CD4-positive, alpha-beta T cell treated with Interferon gamma for 1 hour (primary cell): Measurements from ENCODE around the gene UNCX.
"Not testable (repeated sequence)": the region's sequence is repeated elsewhere in the genome, so short reads cannot be mapped to it uniquely, and the experiment has no call there.

Experiments
- DNase-seq: peaks from one replicate; pipeline ENCODE4 v3.0.0-alpha.2; 2020

UNCX gene

DNA sequence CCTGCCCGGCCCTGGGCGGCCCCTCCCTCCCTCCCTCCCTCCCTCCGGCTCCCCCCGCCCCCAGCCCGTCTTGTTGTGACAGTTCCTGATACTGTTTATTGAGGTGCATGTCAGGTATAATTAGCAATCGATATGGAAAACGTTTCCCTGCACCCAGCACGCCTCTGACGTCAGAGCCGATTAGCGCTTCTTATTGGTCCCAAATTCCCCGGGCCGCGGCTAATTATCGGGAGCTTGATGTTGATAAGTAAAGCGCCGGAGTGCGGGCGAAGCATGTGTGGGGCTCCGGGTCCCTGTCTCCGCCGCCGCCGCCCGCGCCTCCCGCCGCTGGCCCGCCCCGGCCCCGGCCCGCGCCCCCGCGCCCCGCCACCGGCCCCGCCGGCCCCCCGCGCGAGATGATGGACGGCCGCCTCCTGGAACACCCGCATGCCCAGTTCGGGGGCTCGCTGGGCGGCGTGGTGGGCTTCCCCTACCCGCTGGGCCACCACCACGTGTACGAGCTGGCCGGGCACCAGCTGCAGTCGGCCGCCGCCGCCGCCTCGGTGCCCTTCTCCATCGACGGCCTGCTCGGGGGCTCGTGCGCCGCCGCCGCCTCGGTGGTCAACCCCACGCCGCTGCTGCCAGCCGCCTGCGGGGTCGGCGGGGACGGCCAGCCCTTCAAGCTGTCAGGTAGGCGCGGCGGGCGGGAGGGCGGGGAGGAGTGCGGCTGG lies at the start of gene UNCX:
TSS of gene UNCX (plus strand) at position 250 of the 710 bp plus-strand sequence. CDS start at position 396, 146 bp downstream.
- no peak for DNase-seq

DNA sequence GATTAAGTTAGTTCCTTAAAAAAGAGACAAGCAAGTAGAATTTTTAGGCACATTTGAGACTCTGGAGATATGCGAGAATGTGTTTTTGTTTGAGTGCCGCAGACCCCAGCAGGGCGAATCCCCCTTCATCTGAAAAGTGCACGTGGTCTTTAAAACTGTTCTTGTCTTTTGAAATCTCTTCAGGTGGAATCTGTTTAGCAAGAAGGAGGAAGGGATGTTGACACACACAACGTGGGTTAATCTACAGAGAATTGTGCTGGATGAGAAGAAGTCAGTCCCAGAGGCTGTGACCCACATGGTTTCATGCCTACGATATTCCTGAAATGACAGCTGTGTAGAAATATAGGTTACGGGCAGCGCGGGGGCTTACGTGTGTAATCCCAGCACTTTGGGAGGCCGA lies 45.5 kb upstream of the UNCX start:
- no peak for DNase-seq

DNA sequence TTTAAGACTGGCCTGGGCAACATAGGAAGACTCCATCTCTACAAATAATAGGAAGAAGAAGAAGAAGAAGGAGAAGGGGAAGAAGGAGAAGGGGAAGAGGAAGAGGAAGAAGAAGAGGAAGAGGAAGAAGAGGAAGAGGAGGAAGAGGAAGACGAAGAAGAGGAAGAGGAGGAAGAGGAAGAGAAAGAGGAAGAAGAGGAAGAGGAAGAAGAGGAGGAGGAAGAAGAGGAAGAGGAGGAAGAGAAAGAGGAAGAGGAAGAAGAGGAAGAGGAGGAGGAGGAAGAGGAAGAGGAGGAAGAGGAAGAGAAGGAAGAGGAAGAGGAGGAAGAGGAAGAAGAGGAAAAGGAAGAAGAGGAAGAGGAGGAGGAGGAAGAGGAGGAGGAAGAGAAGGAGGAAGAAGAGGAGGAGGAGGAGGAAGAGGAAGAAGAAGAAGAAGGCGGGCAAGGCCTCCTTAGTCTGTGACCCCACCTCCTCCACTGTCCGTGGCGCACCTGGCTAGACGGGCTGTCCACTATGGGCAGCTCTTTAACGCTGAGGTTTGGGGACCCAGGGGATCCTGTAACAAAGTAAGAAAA lies 43.9 kb upstream of the UNCX start:
- no peak for DNase-seq

DNA sequence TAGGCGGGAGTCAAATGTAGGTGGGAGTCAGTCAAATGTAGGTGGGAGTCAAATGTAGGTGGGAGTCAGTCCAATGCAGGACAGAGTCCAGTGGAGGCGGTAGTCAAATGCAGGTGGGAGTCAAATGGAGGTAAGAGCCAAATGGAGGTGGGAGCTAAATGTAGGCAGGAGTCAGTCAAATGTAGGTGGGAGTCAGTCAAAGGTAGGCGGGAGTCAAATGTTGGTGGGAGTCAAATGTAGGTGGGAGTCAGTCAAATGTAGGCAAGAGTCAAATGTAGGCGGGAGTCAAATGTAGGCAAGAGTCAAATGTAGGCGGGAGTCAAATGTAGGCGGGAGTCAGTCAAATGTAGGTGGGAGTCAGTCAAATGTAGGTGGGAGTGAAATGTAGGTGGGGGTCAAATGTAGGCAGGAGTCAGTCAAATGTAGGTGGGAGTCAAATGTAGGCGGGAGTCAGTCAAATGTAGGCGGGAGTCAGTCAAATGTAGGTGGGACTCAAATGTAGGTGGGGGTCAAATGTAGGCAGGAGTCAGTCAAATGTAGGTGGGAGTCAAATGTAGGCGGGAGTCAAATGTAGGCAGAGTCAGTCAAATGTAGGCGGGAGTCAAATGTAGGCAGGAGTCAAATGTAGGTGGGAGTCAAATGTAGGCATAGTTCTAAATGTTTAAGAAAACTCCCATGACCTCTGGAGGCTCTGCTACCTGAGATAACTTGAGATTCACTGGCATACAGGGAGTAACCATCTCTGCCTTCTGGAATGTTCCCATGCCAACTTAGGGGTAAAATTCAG lies 42.5 kb upstream of the UNCX start:
- no peak for DNase-seq

DNA sequence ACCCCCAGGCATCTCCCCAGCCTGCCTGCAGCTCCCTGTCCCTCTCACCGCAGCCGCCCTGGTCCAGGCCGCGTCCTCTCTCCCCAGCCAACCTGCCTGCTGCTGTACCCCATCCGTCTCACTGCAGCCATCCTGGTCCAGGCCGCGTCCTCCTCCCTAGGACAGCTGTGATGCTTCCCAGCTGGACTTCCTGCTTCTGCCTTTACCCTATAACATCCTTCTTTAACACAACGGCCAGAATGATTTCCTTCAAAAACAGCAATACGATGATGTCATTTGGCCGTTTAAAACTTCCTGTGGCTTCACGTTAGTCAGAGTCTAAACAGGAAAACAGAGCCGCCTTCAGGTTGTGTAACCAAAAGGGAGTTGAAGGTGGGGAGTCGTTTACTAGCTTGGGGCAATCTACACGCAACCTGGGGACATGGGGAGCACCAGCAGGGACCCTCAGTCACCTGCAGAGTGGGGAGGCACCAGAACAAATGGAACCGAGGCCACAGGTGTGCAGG lies 40.4 kb upstream of the UNCX start:
- no peak for DNase-seq

DNA sequence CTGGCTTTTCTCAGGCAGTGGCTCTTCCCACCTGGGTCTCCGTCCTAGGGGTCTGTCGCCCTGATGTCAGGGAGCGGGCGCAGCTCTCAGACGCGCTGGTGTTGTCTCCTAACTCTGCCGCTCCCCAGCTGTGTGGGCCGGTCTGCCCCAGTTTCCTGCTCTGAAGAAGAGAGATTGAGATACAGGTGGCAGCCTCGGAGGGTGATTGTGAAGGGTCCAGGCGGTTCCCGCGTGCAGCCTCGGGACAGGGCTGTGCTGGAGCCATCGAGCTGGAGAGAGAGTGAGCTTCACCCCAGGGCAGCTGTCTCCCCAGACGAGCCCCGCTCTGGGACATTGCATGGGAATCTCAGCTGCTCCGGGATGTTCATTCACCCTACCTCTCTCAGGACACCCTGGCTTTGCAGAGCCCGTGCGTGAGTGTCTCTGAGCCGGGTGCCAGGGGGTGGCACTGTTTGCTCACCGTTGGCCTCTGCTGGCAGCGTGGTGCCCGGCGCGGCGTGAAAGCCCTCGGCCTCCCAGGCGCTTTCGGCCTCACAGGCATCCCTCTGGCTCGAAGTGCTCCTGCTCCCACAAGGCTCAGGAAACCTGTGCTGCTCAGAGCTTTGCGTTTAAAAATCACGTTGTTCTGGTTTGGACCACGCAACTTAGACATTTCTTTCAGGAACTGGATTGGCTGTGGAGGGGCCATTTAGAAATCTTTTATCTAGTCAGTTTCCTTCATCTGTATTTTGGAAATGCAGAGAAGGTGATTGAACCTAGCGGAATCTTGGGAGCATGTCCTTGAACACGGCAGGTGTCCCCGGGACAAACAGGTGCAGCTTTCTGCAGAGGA lies 38.9 kb upstream of the UNCX start:
- DNase-seq: no peak

DNA sequence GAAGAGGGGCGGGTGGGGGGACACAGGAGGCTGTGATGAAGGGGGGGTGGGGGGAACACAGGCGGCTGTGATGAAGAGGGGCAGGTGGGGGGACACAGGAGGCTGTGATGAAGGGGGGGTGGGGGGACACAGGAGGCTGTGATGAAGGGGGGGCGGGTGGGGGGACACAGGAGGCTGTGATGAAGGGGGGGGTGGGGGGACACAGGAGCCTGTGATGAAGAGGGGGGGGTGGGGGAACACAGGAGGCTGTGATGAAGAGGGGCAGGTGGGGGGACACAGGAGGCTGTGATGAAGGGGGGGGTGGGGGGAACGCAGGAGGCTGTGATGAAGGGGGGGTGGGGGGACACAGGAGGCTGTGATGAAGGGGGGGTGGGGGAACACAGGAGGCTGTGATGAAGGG lies 36.2 kb upstream of the UNCX start:
- DNase-seq: not testable (repeated sequence)

DNA sequence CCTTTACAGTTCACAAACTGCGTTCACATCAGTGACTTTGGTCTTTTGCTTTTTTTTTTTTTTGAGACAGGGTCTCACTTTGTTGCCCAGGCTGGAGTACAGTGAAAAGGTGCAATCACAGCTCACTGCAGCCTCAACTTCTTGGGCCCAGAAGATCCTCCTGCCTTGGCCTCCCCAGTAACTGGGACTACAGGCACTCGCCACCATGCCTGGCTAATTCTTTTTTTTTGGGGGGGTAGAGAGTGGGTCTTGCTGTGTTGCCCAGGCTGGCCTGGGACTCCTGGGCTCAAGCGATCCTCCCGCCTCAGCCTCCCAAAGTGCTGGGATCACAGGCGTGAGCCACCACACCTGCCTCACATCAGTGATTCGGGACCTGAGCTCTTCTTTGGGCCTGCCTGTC lies 35.7 kb upstream of the UNCX start:
- no peak for DNase-seq

DNA sequence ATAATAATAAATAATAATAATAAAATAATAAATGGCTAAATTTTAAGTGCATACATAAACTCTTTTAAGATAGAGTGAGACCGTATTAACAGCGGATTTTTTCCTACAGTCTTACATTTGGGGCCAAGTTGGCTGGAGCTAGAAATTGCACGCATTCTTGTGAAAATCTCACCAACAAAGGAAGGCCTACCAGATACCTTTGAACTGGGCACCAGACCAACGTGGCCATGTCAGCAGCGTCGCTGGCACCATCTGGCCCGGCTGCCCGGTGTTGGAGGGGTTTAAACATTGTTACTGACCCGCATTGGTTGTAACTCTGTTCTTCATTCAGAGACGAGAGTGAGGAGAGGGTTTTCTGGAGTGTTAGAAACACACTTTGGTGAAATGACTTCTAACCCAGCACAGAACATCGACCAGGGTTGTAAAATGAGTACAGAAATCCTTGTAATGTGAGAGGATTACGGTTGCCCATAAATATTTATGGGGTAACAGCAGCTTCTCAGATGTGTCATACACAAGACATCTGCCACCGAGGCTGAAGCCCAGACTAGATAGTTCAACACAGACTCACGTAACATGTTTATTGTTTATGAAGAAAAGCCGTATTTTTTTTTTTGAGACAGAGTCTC lies 34.6 kb upstream of the UNCX start:
- DNase-seq: no peak

DNA sequence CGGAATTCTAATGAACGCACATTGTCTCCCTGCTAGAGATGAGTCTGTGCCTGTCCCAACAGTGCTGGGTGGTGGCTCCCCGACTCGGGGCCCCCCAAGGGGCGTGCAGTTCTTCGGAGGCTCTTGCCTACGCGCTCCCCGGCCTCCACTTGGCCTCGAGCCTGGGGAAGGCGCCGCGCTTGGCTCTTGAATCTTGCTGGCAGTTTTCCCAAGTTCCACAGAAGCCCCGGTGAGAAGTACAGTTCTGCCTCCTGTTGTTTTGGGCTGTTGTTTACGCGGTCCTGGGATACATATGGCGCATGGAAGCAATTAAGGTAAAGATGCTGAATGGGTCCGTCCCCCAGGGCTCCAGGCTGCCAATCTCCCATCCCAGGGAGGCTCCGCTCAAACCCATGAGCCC lies 32.6 kb upstream of the UNCX start:
- DNase-seq: no peak

DNA sequence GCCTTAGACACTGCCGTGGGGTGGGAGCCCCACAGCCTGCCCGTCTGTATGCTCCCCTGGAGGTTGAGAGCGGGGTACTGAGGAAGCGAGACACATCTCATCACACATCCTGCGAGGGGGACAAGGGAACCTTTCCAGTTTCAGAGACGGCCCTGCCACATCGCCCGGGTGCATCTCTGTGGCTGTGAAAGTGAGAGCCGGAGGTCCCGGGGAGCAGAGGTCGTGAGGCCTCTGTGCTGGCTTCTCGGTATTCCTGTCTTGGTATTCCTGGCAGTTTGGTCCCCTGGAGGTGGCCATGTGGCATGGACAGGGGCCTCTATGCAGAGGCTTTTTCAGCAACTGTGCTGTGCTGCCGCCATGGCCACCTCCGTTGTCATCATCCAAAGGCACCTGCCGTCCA lies 30.8 kb upstream of the UNCX start:
- DNase-seq: no peak

DNA sequence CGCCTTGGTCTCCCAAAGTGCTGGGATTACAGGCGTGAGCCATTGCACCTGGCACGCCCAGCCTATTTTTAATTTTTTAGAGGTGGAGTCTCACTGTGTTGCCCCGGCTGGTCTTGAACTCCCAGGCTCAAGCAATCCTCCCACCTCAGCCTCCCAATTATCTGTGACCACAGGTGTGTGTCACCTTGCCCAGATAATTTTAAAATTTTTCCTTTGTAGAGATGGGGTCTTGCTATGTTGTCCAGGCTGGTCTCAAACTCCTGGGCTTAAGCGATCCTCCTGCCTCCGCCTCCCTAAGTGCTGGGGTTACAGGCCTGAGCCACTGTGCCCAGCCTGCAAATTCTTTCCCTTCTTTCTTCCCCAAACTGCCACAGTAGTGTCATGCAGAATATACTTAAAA lies 29.8 kb upstream of the UNCX start:
- DNase-seq: not testable (repeated sequence)

DNA sequence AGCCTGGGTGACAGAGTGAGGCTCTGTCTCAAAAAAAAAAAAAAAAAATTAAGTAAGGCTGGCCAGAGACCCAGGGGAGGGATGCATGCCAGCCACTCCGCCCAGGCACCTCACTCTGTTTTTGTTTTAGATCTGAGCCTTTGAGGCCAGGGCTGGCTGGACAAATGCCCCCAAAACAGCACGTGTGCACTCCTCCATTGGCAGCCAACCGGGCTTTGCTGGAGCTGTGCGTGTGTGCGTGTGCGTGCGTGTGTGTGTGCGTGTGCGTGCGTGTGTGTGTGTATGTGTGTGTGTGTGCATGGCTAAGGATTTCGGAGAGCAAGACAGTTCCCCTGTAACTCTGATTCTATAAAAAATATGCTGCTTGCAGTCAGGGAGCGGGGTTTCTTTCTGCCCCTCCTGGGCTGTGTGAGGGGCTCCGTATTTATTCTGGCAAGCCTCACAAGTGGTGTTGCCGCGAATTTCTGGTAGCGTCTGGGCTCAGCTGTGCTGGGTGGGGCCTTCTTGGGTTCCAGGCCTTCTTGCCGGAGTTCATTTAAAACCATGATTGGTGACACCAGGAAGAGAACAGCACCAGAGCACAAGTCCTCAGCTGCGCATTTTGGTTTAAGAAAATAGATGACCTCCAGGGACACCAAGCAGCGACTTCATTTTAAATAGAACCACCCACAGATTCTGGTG lies 28.1 kb upstream of the UNCX start:
- DNase-seq: no peak

DNA sequence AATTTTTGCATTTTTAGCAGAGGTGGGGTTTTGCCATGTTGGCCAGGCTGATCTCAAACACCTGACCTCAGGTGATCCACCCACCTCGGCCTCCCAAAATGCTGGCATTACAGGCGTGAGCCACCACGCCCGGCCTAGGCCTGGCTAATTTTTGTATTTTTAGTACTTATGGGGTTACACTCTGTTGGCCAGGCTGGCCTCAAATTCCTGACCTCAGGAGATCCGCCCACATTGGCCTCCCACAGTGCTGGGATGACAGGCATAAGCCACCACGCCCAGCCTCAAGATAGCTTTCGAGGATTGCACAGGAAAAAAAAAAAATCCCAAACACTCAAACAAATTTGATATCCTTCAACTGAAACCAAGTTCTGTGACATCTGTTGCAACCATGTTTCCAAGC lies 26.9 kb upstream of the UNCX start:
- DNase-seq: not testable (repeated sequence)

DNA sequence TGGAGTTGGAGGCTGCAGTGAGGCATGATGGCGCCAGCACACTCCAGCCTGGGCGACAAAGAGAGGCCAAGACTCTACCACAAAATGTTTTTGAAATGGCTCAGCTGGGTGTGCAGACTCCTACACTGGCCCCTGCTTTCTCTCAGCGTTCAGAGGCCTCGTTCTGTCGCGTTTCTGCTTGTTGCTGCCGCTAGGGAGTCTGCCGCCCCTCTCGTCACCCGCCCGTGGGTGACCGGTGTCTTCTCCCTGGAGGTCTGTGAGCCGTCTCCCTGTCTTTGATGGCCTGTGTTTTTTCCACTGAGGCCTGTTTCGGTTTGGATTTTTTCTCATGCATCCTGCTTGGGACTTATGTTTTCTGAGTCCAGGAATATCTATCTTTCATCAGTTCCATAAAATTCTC lies 23.6 kb upstream of the UNCX start:
- DNase-seq: no peak

DNA sequence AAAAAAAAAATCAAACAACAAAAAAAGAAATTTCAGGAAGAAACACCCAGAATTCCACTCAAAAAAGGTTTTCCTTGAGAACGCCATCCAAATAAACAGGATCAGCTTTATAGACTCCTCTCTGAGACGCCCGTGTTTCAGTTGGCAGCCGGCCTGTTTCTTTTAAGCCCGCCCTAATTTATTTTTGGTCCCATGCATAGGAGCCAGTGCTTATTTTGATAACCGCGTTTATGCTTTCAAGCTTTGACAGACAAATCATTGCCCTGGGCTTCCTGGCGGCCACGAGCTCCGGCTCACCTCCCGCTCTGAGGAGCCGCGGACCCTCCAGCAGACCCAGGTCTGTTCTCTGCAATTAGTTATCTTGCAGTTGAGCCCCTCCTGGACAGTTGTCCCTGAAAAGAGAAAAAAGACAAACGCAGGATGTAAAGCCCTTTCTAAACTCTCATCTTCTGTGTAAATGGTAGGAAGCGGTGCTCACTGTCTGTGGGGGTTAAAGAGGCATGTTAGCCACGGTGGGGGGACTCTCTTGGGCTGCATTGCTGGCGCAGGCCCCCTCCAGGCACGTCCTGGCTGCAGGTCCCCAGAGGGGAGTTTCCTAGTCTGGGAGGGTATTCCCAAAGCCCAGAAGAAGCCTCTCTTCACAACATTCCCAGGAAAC lies 22.2 kb upstream of the UNCX start:
- DNase-seq: no peak

DNA sequence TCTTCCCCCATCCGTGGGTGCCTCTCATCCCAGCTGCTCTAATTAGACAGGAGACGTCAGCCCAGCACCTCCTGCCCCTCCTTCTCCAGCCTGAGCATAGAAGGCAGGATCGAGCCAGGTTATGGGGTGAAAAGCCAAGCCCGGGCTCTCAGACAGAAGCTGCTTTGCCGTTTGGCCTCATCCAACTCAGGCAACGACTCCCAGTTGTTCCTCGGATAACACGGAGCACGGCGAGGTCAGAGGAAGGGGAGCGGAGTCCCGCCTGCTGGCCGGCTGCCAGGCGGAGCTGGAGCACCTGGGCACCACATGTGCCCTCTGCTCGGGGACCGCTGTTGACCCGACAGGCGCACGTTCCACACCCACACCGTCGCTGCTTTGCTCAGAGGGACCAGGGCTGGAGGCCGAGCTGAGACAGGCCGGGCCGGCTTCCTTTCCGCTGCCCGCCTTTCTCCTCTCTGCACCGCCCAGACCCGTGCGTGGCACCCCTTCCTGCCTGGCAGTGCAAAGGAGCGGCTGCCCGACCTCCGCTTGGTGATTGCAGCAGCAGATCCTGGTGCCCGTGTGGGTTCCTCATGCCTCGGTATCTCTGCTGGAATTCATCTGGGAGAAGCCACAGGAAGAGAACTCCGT lies 21.6 kb upstream of the UNCX start:
- no peak for DNase-seq

DNA sequence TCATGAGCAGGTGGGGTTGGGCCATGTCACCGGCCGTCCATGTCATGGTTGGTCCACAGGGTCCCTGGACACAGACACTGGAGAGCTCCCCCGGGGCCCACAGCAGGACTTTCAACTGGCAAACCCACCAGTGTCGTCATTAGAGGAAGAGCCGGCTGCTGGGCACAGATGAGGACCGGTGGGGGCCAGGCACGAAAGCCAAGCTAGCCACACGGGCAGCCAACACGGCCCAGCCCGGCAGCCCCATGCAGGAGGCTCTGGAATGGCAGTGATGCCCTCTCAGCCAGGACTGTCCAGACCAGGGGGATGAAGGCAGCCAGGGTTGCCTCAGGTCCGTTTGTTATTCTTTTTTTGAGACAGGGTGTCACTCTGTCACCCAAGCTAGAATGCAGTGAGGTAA lies 21.1 kb upstream of the UNCX start:
- DNase-seq: no peak

DNA sequence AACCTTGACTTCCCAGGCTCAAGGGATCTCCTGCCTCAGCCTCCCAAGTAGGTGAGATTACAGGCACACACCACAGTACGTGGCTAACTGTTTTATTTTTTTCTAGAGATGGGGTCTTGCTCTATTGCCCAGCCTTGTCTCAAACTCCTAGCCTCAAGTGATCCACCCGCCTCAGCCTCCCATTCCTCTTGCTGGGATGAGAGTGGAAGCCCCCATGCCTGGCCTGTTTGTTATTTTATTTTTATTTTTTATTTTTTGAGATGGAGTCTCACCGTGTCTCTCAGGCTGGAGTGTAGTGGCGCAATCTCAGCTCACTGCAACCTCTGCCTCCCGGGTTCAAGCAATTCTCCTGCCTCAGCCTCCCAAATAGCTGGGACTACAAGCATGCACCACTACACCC lies 20.6 kb upstream of the UNCX start:
- DNase-seq: not testable (repeated sequence)

DNA sequence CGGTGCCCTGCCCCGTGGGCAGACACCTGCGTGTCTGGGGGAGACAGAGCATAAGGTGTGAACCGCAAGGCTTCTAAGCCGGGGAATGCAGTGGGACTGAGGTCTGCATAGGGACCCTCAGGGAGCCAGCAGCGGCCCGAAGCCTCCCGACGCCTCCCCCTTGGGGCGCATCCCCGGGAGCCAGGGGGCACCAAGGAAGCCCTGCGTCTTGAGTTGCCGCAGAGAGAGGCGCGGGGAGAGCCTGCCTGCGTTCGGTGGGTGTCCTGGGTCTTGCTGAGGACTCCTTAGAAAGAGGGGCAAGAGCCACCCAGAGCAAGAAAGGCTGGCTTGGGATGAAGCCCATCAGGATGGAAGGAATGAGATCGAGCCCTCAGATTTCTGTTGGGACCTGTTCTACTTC lies 18.2 kb upstream of the UNCX start:
- DNase-seq: no peak
